Mucosa of stomach (tissue), 1 donor: ENCODE results near the gene JSRP1.

ENCODE experiments used
- H3K27me3 ChIP-seq: one replicate; pipeline ENCODE4 v1.7.0; 2013; ENCODE audit warnings: mild to moderate bottlenecking, low read length; ENCODE audit not compliant: control insufficient read depth, insufficient read depth
- H3K36me3 ChIP-seq: one replicate; pipeline ENCODE4 v1.7.0; 2013; ENCODE audit warnings: low read length; ENCODE audit not compliant: control insufficient read depth, insufficient read depth
- H3K4me1 ChIP-seq: one replicate; pipeline ENCODE4 v1.7.0; 2013; ENCODE audit warnings: mild to moderate bottlenecking, low read length; ENCODE audit not compliant: control insufficient read depth, insufficient read depth
- H3K4me3 ChIP-seq: one replicate; pipeline ENCODE4 v1.7.0; 2013; ENCODE audit warnings: low read length
- H3K9ac ChIP-seq: one replicate; pipeline ENCODE4 v1.7.0; 2013; ENCODE audit warnings: mild to moderate bottlenecking, low read length, moderate library complexity
- H3K9me3 ChIP-seq: one replicate; pipeline ENCODE4 v1.7.0; 2013; ENCODE audit warnings: mild to moderate bottlenecking, low read length, moderate library complexity; ENCODE audit not compliant: control insufficient read depth
- donor health status: Pancreatic carcinoma.

The JSRP1 gene

DNA sequence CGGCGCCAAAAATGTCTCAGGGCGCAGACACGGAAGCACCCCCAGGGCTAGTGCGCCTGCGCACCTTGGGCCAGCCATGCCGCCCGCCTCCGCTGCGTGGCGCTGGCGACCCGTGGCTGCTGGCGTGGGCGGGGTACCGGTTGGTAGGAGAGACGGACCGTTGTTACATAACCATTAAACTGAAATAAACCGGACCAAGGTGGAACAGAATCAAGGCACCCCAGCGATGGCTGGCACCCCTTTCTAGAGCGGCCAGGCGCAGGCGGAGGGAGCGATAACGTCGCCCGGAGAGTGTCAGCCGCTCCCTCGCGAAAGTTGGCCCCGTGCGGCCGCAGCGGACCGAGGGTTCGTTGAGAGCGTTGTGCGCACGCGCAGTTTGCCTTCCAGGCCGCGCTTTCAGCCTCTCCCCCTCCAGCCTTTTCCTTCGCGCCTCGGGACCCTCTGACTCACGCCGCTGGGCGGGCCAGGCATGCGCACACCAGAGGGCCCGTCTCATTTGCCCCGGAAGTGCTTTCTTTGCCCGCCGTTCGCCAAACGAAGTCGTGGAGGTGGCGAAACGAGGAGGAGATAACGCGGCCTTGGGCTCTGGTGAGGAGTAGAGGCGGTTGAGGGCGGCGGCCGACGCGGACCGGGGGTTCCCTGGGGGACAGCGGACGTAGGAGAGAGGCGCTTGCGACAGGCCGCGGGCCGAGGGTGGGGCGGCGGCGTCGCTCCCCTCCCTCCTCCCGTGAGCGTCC lies 19.7 kb downstream of the JSRP1 start, which contains the start of the genes PLEKHJ1 and SF3A2:
Gene PLEKHJ1, minus strand, starts transcription at position 16 of the 737 bp plus-strand sequence. CDS start 81 bp downstream, outside the sequence.
Gene SF3A2, plus strand, starts transcription at position 511 of the 737 bp plus-strand sequence. CDS start 6,595 bp downstream, outside the sequence.
- Histone ChIP-seq H3K9me3 (no peaks in the 10 kb centered on the region), H3K9ac (peak within 1 kb of the TSS; percentile 71), H3K4me1 (peaks cover 61% of the 10 kb centered on the region), H3K27me3 (no peaks in the 10 kb centered on the region), H3K4me3 (peak within 1 kb of the TSS; percentile 43), H3K36me3 (no peaks in the 10 kb centered on the region)

- H3K27me3 ChIP-seq = no peaks in the 10 kb centered on the region
- peaks cover 61% of the 10 kb centered on the region for H3K4me1 ChIP-seq
- peak overlapping the region; percentile 43 for H3K4me3 ChIP-seq
- H3K9ac ChIP-seq = peak overlapping the region; percentile 71
- no peaks in the 10 kb centered on the region for H3K9me3 ChIP-seq
- H3K36me3 ChIP-seq = no peaks in the 10 kb centered on the region
Measured at GRCh38 chr19:2236064-2236313, 20.2 kb downstream of the JSRP1 start.

DNA sequence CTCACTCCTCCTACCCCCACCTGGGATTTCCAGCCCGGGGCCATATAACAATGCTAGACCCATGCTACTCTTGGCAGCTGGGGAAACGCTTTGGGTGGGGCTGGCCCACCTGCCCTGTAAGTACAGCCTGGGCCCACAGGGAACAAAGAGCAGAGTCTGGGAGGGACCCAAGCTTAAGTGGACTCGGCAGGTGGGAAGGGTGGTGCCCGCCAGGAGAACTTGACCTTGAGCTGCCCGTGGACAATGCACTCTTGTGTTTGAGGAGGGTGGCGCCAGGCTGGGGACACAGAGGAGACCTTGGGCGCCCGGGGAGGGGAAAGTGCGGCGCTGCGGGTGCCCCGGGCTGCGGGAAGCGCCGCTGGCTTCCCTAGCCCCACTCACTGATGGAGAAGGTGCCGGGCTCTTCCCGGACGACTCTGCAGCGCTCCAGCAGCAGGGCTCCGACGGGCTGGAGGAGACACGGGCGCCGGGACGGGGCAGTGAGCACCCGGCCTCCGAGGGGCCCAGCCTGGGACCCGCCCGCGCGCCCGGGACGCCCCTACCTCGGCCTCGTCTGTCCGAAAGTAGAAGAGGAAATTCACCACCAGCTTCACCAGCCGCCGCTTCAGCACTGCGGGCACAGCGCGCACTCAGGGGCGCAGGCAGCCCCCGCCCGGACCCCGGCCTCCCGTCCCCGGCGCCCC lies 20.7 kb downstream of the JSRP1 start:
- peak overlapping the region; percentile 71 for H3K9ac ChIP-seq
- no peaks in the 10 kb centered on the region for H3K36me3 ChIP-seq
- H3K9me3 ChIP-seq = no peaks in the 10 kb centered on the region
- H3K4me3 ChIP-seq = peak overlapping the region; percentile 43
- peaks cover 59% of the 10 kb centered on the region for H3K4me1 ChIP-seq
- H3K27me3 ChIP-seq = no peaks in the 10 kb centered on the region

- peaks cover 54% of the 10 kb centered on the region for H3K4me1 ChIP-seq
- H3K27me3 ChIP-seq = no peaks in the 10 kb centered on the region
- H3K36me3 ChIP-seq = no peaks in the 10 kb centered on the region
- no peaks in the 10 kb centered on the region for H3K9me3 ChIP-seq
- H3K4me3 ChIP-seq = peak overlapping the region; percentile 43
- H3K9ac ChIP-seq = peak overlapping the region; percentile 71
Measured at GRCh38 chr19:2234996-2235380, 21.2 kb downstream of the JSRP1 start.

- peaks cover 53% of the 10 kb centered on the region for H3K4me1 ChIP-seq
Measured at GRCh38 chr19:2233601-2234280, 22.5 kb downstream of the JSRP1 start.

DNA sequence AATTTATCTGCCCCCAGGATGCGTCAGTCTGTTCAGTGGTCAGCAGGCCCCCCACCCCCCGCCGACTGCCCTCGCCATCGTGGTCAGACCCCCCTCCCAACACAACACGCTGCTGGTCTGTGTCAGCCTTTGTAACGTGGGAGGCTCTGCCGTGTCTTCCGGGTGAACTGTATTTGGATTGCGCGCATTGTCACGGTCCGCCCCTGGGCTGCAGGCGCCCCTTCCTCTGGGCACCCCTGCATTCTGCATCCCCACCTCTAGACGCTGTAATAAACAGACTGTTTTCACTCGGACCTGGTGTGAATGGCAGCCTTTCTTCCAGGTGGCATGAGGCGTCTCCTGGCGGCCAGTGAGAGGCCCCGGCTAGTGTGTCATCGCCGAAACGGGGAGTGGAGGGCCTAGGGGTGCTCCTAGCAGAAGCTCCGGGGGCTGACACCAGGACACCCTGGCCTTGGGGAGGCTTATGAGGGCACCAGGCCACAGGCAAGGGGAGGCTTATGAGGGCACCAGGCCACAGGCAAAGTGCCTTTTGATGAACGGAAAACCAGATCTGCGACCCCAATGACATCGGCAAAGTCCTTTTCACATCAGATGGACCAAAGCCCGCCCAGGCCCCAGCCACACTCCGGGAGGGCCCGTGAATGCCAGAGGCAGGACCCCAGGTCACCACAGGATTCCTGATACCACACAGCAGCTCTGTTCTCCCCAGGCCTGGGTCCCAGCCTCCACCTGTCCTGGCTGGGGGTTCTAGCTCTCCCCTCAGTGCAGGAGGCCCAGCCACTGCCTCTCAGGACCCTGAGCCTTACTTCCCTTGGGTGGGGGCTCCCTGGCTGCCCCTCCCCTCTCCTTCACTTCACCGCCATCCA lies 23.7 kb downstream of the JSRP1 start:
- H3K9ac ChIP-seq = no peak overlapping the region
- peaks cover 11% of the 10 kb centered on the region for H3K36me3 ChIP-seq
- peaks cover 44% of the 10 kb centered on the region for H3K4me1 ChIP-seq
- no peaks in the 10 kb centered on the region for H3K9me3 ChIP-seq
- H3K4me3 ChIP-seq = no peak overlapping the region
- H3K27me3 ChIP-seq = no peaks in the 10 kb centered on the region

More at GRCh38 chr19:2233601-2234280, 22.5 kb downstream of the JSRP1 start:
- Histone ChIP-seq H3K9me3 (no peaks in the 10 kb centered on the region), H3K9ac (no peak overlapping the region), H3K4me3 (no peak overlapping the region), H3K36me3 (peaks cover 6% of the 10 kb centered on the region), H3K27me3 (no peaks in the 10 kb centered on the region)

GRCh38 chr19:2231621-2232221 lies 24.5 kb downstream of the JSRP1 start:
- Histone ChIP-seq H3K9ac (no peak overlapping the region), H3K4me1 (peaks cover 43% of the 10 kb centered on the region), H3K36me3 (peaks cover 11% of the 10 kb centered on the region), H3K27me3 (no peaks in the 10 kb centered on the region), H3K4me3 (no peak overlapping the region), H3K9me3 (no peaks in the 10 kb centered on the region)

DNA sequence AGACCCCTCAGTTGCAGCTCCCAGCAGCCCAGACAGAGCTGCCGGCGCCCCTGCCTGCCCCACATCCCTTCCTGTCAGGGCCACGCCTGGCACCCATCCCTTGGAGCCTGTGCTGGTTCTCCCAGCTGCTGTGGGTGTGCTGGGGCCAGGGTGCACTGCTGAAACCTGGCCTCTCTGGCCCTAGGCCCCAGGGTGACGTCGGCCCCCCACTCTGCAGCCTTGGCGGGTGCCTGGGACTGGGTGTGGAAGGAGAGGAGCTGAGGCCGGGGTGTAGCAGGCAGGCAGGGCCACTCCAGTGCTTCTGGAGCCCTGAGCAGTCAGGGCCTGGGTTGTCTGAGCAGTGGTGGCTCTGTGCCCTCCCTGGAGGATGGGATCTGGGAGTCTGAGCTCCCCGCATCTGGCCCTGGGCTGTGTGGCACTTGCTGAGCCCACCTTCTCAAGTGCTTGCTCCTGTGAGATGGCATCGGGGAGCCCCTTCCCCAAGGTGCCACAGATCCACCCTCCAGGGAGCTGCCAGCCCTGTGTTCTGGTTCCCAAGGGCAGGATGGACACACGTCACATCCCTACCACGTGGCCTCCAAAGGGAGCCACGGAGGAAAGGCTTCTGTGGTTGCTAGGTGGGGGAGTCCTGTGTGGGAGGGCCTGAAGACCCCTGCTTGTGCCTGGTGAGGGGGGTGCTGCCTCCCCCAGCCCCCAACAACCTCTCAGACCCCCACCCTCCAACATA lies 25.2 kb downstream of the JSRP1 start:
- Histone ChIP-seq H3K4me1 (peaks cover 43% of the 10 kb centered on the region), H3K27me3 (no peaks in the 10 kb centered on the region), H3K36me3 (peaks cover 11% of the 10 kb centered on the region), H3K9me3 (no peaks in the 10 kb centered on the region), H3K4me3 (no peak overlapping the region), H3K9ac (no peak overlapping the region)

DNA sequence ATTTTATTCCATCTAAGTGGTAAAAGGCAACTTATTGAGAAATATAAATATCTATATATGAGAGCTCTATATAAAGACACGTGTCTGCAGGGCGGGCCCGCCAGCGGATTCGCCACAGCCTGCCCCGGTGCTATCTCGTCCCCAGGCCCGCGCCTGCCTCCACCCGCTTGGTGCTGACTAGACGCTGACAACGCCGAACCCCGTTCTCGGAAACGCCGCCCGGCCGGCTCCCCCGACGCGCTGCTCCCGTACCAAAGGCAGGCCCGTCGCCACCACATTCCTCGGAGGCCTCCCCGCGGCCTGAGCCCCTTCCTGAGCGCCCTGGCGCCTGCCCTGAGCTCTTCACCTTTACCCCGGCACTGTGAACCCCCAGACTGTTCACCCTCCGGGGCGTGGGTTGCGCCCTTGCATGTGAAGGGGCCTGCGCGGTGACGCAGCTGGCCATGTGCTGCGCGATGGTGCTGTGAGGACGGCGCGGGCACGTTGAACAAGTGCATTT lies 26.1 kb downstream of the JSRP1 start:
- Histone ChIP-seq H3K4me3 (no peak overlapping the region), H3K36me3 (peaks cover 11% of the 10 kb centered on the region), H3K9me3 (no peaks in the 10 kb centered on the region), H3K4me1 (peaks cover 40% of the 10 kb centered on the region), H3K27me3 (no peaks in the 10 kb centered on the region), H3K9ac (no peak overlapping the region)

GRCh38 chr19:2229103-2230032 lies 26.8 kb downstream of the JSRP1 start:
- Histone ChIP-seq H3K4me3 (no peak overlapping the region), H3K9me3 (no peaks in the 10 kb centered on the region), H3K4me1 (peaks cover 35% of the 10 kb centered on the region), H3K27me3 (no peaks in the 10 kb centered on the region), H3K36me3 (peaks cover 13% of the 10 kb centered on the region), H3K9ac (no peak overlapping the region)
